NCI-H82 treated with DMSO at 0.1 percent for 48 hours (cell line): ENCODE measurements around the gene PIEZO1.

ENCODE experiments used
- DNase-seq: peaks from one replicate; lab custom pipeline; 2025; ENCODE audit not compliant: unreplicated experiment; lab: John Stamatoyannopoulos, UW

PIEZO1 gene

GRCh38 chr16:88737298-88738150 is 47.5 kb downstream of the PIEZO1 start:
- no peak for DNase-seq

- no peak for DNase-seq
Observed at GRCh38 chr16:88736496-88736895, 48.5 kb downstream of the PIEZO1 start.

DNA sequence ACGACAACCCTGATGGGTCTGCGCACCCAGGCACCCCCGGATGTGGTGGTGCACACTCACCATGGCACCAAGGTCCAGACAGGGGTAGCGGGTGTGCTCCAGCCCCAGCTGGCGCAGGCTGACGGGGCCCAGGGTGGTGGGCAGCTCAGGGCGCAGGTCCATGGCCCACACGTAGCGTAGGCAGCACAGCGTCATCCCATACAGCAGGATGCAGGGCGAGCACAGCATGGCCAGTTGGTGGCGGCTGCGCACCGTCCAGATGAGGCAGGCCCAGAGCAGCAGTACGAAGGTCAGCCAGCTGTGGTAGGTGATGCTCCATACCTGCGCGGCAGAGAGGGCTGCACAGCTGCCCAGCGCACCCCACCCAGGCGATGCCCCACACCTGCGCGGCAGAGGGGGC is 48.9 kb downstream of the PIEZO1 start:
- DNase-seq: no peak

- no peak for DNase-seq
Observed at GRCh38 chr16:88735616-88736015, 49.4 kb downstream of the PIEZO1 start.

GRCh38 chr16:88735121-88735520 is 49.9 kb downstream of the PIEZO1 start:
- DNase-seq: no peak

DNA sequence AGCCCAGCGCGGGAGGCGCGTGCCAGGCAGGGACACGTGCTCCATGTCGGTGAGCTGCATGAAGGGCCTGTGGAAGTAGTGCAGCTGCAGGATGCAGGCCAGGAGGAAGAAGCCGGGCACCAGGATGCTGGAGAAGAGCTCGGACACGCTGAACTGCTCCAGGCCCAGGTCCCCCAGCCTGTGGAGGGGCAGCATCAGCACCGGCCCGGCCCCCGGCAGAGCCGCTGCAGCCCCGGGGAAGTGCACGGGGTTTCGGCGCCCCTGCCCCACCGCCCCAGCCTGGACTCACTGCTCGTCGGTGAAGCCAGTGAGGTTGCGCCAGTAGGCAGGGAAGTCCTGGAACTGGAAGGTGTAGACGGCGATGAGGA is 50.7 kb downstream of the PIEZO1 start:
- DNase-seq: no peak

- DNase-seq: no peak
Observed at GRCh38 chr16:88733630-88734360, 51.2 kb downstream of the PIEZO1 start.

- DNase-seq: no peak
Observed at GRCh38 chr16:88732961-88733294, 52.1 kb downstream of the PIEZO1 start.

- no peak for DNase-seq
Observed at GRCh38 chr16:88732172-88732960, 52.7 kb downstream of the PIEZO1 start.

- no peak for DNase-seq
Observed at GRCh38 chr16:88731699-88732098, 53.3 kb downstream of the PIEZO1 start.

DNA sequence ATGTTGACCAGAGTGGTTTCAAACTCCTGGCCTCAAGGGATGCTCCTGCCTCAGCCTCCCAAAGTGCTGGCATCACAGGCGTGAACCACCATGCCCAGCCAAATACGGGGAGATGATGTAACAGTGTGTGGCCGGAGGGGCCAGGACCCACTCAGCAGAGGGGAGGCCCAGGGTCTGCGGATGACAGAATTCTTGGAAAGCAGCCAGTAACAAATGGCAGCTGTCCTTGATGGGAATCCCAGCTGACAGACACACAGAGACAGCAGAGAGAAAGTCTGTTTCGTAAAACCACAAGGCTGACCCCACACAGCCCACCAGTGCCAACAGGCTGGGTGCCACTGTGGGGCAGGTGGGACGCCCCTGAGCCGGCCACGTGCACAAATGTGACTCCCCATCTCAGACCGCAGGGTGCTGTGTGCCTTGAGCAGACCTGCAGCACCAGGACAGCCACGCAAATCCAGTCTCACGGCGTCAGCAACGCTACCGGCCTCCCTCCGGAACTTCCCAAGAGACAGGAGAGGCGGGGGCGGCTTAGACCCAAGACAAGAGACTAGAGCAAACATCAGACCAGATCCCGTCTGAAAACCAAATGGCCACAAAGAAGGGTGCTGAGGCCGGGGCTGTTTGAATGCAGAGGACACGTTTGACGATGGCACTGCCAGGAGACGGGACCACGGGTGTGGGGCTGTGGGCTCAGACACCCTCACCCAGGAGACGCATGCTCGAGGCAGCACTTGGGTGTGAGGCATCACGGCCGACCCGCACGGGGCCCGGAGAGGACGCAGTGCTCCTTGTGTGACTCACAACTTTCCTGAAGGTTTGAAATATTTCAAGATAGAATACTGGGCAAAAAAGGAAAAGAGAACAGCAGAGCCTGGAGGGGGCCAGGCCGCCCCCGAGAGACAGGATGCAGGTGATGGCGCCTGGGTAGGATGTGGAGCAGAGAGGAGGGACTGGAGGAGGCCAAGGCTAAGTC is 54.1 kb downstream of the PIEZO1 start:
- DNase-seq: no peak

- DNase-seq: no peak
Observed at GRCh38 chr16:88727871-88728270, 57.1 kb downstream of the PIEZO1 start.

GRCh38 chr16:88726981-88727380 is 58.0 kb downstream of the PIEZO1 start:
- DNase-seq: no peak

GRCh38 chr16:88726408-88726749 is 58.6 kb downstream of the PIEZO1 start:
- no peak for DNase-seq

DNA sequence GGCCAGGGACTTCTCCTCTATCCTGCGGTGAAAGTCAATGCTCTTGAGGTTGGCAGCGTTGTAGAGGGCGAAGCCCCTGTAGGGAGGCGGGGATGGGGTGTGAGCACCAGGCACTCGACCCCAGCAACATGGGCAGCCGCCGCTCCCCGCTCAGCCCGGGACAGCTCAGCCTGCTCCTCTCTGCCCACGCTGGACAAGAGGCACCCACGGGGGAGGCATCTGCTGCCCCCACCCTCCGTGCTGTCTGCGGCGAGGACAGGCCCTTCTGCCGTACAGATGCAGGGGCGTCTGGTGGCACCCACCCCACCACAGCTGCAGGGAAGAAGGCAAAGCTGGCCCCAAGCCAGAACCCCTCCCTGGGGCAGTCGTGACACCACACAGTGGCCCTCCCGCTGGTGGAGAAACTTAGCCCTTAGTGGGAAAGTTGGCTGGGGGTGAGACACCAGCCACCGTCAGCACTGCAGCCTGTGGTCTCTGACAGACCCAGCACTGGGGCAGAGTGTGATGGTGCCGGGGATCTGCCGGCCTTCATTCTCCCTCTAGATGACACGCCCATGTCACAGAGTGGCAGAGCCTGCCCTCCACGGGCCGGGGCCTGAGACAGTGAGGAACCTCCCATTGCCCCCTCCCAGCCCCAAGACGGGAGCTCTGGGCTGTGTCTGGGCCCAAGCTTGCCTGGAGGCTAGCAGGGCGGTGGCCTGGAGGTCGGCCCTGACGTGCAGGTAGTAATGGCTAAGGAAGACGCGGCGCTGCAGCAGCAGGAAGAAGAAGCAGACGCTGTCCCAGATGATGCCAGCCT is 59.2 kb downstream of the PIEZO1 start:
- no peak for DNase-seq

- DNase-seq: no peak
Observed at GRCh38 chr16:88724855-88725555, 60.0 kb downstream of the PIEZO1 start.

- DNase-seq: no peak
Observed at GRCh38 chr16:88723911-88724310, 61.1 kb downstream of the PIEZO1 start.

DNA sequence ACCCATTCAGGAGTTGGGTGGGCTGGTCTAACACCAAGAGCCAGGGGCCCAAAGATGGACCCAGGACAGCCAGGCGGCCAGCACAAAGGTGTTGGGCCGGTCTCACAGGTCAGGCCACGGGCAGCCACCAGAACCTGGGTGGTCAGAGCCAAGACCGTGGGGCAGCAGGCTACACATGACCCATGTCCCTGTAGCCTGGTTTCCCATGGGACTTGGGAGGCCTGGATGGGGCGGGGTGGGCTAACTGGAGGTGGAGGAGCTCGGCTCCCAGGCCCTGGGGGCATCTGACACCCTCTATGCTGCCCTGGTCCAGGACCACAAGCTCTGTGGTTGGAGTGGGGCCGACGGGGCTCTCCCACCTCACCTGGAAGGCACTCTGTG is 61.5 kb downstream of the PIEZO1 start:
- no peak for DNase-seq

DNA sequence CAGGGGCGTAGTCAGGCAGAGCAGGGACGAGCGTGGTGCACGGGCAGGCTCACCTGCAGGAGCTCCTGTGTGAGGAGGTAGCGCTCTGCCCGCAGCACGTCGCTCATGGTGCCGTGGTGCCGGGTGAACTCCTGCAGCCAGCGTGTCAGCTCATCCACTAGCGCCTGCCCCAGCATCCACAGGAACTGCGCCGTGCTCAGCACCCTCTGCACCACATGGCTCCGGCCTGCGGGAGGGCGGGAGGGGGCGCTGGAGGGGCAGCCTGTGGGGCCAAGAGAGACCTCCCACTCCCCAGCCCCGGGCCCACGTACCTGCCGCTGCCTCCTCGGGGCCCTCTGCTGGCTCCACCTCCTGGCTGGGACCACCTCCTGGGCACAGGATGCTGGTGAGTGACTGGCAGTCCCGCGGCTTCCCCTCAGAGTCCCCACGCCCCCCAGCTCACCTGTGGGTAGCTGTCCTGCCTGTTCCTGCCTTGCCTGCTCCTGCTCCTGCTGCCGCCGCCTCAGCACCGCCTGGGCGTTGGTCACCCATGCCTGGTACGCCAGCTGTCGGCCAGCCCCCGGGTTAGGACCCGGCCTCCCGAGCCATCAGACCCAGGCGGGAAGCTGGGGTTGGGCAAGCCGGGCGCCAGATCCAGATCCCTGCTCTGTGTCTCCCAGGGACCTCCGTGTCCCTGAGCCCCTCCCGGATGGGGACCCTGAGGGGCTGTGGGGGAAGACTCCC is 62.1 kb downstream of the PIEZO1 start:
- no peak for DNase-seq
